ENCODE results near the gene TPRN. TPM values are rescaled to one million over a fixed set of nuclear protein-coding genes. Genes with fewer than 3 reads are reported as not detected.

The TPRN gene
- total RNA-seq, 4 donors from 2014 or later = 6.5 to 13.5 (median 9.9) TPM

- Histone ChIP-seq H3K4me3 (replicated peaks in 1 of 3) (no peak overlapping the region), H3K27ac (no peak overlapping the region), H3K9me3 (no peaks in the 10 kb centered on the region), H3K27me3 (no peaks in the 10 kb centered on the region), H3K36me3 (peaks cover 0 to 4% of the 10 kb centered on the region in 2 donors), H3K4me1 (peaks cover 4 to 18% of the 10 kb centered on the region in 2 donors)
- TF ChIP-seq POLR2A (IDR thresholded peaks at IDR 0.05) (no peak), CTCF (IDR thresholded peaks at IDR 0.05) (no peak)
- WGBS, 2 donors = 60 to 76% methylated on average over 7 to 12 of the region's 21 CpGs
- DNase-seq = no peak
- intact Hi-C loops (cut with DNase I) = no loop called here
Observed at GRCh38 chr9:137172901-137173795, 27.4 kb downstream of the TPRN start.

- H3K27ac ChIP-seq = no peak overlapping the region
- H3K4me1 ChIP-seq = peaks cover 7 to 26% of the 10 kb centered on the region in 2 donors
- no peak for TF ChIP-seq CTCF (IDR thresholded peaks at IDR 0.05)
- no peak for TF ChIP-seq POLR2A (IDR thresholded peaks at IDR 0.05)
- no peak for DNase-seq
- WGBS, 2 donors = 78 to 81% methylated on average over 8 to 12 of the region's 22 CpGs
- H3K4me3 ChIP-seq (replicated peaks in 1 of 3) = no peak overlapping the region
- intact Hi-C loops (cut with DNase I) = no loop called here
- H3K36me3 ChIP-seq = no peaks in the 10 kb centered on the region
- H3K9me3 ChIP-seq = no peaks in the 10 kb centered on the region
- H3K27me3 ChIP-seq = peaks cover 13% of the 10 kb centered on the region
Observed at GRCh38 chr9:137171149-137171900, 29.2 kb downstream of the TPRN start.

GRCh38 chr9:137170486-137171148 is 29.9 kb downstream of the TPRN start:
- no peak for DNase-seq
- peaks cover 7 to 26% of the 10 kb centered on the region in 2 donors for H3K4me1 ChIP-seq
- H3K36me3 ChIP-seq = no peaks in the 10 kb centered on the region
- H3K27me3 ChIP-seq = peaks cover 20% of the 10 kb centered on the region
- H3K4me3 ChIP-seq (replicated peaks in 1 of 3) = no peak overlapping the region
- H3K27ac ChIP-seq = no peak overlapping the region
- intact Hi-C loops (cut with DNase I) = no loop called here
- TF ChIP-seq CTCF (IDR thresholded peaks at IDR 0.05) (no peak), POLR2A (IDR thresholded peaks at IDR 0.05) (no peak)
- 28 to 34% methylated on average over 11 of the region's 14 CpGs for WGBS, 2 donors
- H3K9me3 ChIP-seq = no peaks in the 10 kb centered on the region

- H3K27me3 ChIP-seq = peaks cover 24% of the 10 kb centered on the region
- no peak within 1 kb of the TSS for H3K4me3 ChIP-seq (replicated peaks in 1 of 3)
- intact Hi-C loops (cut with DNase I) = no loop called here
- DNase-seq = no peak
- H3K9me3 ChIP-seq = no peaks in the 10 kb centered on the region
- no peak within 1 kb of the TSS for H3K27ac ChIP-seq
- 13 to 18% methylated on average over 6 to 15 of the region's 41 CpGs for WGBS, 2 donors
- no peaks in the 10 kb centered on the region for H3K36me3 ChIP-seq
- peaks cover 7 to 26% of the 10 kb centered on the region in 2 donors for H3K4me1 ChIP-seq
- no peak for TF ChIP-seq POLR2A (IDR thresholded peaks at IDR 0.05)
- no peak for TF ChIP-seq CTCF (IDR thresholded peaks at IDR 0.05)
Observed at GRCh38 chr9:137169896-137170358, 30.6 kb downstream of the TPRN start, which contains the start of gene LRRC26. LRRC26 (minus strand) TSS chr9:137170051; CDS start chr9:137169943, 108 bp downstream.
